IPS-18a (cell line): ENCODE results near the gene DPP4.

Experiments used
- H3K27ac ChIP-seq: one replicate; pipeline ENCODE4 v1.5.1; 2013; ENCODE audit warnings: low read length
- H3K27me3 ChIP-seq: one replicate; pipeline ENCODE4 v1.6.1; 2013; ENCODE audit warnings: mild to moderate bottlenecking, low read length; ENCODE audit not compliant: control insufficient read depth, insufficient read depth
- H3K36me3 ChIP-seq: one replicate; pipeline ENCODE4 v1.6.1; 2013; ENCODE audit warnings: low read depth, low read length; ENCODE audit not compliant: control insufficient read depth
- H3K4me1 ChIP-seq: one replicate; pipeline ENCODE4 v1.6.1; 2013; ENCODE audit warnings: low read depth, low read length; ENCODE audit not compliant: control insufficient read depth
- H3K4me3 ChIP-seq: one replicate; pipeline ENCODE4 v1.5.1; 2013; ENCODE audit warnings: low read length
- H3K9ac ChIP-seq: one replicate; pipeline ENCODE4 v1.6.1; 2013; ENCODE audit warnings: mild to moderate bottlenecking, low read length, moderate library complexity
- H3K9me3 ChIP-seq: one replicate; pipeline ENCODE4 v1.6.1; 2013; ENCODE audit warnings: low read depth, low read length; ENCODE audit not compliant: control insufficient read depth

The DPP4 gene

DNA sequence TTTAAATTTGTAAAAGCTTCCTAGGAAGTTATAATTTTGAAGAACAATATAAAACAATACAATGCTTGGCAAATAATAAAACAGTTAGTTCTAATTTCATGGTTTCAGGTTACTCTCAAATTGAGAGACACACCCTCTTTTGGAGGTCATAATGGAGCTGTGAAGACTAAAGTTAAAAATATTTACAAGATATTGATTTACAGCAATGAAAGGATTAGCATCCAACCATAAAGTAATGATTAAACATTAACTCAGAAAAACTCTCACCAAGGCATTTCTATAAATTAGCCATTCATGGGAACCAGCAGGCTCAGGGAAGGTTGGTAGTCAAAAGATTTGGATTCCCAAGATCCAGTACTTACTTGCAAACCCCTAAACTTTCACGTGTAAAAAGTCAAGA is 6.4 kb downstream of the DPP4 start:
- Histone ChIP-seq H3K27me3 (peaks cover 8% of the 10 kb centered on the region), H3K36me3 (no peaks in the 10 kb centered on the region), H3K4me3 (no peak overlapping the region), H3K9ac (no peak overlapping the region), H3K9me3 (no peaks in the 10 kb centered on the region), H3K27ac (no peak overlapping the region), H3K4me1 (no peaks in the 10 kb centered on the region)

DNA sequence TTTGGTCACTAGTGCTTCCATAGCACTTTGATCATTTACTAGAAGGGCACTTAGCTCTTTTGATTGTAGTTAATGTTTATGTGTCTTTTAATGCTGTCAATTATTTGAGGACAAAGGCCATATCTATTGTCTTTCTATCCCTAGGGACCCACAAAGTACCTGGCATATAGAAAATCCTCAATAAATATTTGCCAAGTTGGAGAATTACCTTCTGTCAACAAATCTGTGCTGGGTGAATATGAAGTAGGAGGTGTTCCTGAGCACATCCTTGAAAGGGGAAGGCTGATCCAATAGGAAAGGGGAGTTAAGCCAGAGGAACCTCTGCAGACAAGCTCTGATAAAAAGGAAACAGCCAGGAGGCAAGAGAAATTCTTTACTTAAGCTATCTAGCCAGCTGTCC is 8.2 kb downstream of the DPP4 start:
- Histone ChIP-seq H3K36me3 (no peaks in the 10 kb centered on the region), H3K9ac (no peak overlapping the region), H3K4me1 (no peaks in the 10 kb centered on the region), H3K4me3 (no peak overlapping the region), H3K27me3 (no peaks in the 10 kb centered on the region), H3K27ac (no peak overlapping the region), H3K9me3 (no peaks in the 10 kb centered on the region)

DNA sequence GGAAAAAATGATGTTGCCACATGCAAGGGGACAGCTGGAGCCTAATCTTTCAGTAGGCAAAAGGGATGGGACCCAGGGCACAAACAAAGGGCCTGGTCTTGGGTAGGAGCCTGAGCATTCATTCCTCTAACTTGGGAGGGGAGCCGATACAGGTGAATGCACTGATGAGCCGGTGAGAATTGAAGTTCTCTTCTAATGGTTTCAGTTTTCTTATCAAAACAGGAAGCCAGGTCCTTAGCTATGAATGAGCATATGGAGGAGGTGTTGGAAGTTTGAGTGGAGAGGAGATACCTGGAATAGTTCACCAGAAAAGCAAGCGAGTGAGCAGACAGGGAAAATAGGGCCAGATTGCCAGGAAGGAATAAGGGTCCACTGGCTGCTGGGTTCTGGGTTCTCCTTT is 10.1 kb downstream of the DPP4 start:
- Histone ChIP-seq H3K4me3 (no peak overlapping the region), H3K36me3 (no peaks in the 10 kb centered on the region), H3K9me3 (no peaks in the 10 kb centered on the region), H3K27ac (no peak overlapping the region), H3K9ac (no peak overlapping the region), H3K4me1 (peaks cover 7% of the 10 kb centered on the region), H3K27me3 (no peaks in the 10 kb centered on the region)

DNA sequence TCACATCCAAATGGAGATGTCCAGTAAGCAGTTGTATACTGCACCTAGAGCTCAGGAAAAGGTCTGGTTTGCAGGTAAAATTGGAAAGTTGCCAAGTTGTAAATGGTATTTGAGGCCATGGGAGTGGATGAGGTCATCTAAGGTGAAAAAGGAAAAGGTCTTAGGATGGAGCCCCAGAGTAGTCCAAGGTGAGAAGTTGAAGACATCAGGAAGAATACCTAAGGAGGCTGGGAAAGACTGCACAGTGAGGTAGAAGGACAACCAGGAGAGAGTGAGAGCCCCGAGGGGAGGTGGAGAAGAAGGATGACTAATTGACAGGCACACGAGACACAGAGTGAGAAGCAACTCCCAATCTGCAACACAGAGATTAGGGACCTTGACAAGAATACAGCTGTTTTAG is 10.7 kb downstream of the DPP4 start:
- Histone ChIP-seq H3K9ac (no peak overlapping the region), H3K36me3 (no peaks in the 10 kb centered on the region), H3K27ac (no peak overlapping the region), H3K4me3 (no peak overlapping the region), H3K9me3 (no peaks in the 10 kb centered on the region), H3K4me1 (peaks cover 13% of the 10 kb centered on the region), H3K27me3 (no peaks in the 10 kb centered on the region)

DNA sequence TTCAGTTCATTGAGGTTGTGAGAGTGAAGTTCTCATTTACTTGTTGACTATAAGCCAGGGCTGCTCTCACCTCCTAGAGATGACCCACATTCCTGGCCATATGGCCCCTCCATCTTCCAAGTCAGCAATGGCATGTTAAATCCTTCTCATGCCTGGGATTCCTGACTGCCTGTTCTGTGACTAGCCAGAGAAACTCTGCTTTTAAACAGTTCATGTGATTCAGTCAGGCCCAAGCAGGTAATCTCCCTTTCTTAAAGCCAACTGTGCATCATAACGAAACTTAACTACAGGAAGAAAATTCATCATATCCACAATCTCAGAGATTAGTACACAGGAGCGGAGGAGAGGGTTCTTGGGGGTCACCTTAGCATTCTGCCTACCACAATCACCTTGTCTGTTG is 11.5 kb downstream of the DPP4 start:
- no peaks in the 10 kb centered on the region for H3K36me3 ChIP-seq
- no peak overlapping the region for H3K9ac ChIP-seq
- H3K27me3 ChIP-seq: no peaks in the 10 kb centered on the region
- H3K4me3 ChIP-seq: no peak overlapping the region
- no peak overlapping the region for H3K27ac ChIP-seq
- peaks cover 13% of the 10 kb centered on the region for H3K4me1 ChIP-seq
- no peaks in the 10 kb centered on the region for H3K9me3 ChIP-seq

DNA sequence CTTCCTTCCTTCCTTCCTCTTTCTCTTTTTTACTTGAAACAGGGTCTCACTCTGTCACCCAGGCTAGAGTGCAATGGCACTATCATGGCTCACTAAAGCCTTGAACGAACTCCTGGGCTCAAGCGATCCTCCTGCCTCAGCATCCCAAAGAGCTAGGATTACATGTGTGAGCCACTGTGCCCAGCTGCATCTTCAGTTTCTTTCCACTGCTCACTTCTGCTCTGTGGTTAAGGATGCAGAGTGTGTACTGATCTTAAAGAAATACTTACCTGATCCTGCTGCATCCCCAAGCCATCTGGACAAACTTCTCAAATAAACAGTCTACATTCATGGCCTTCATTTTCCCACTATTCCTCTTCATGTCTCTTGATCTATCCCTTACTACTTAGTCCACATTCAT is 13.0 kb downstream of the DPP4 start:
- Histone ChIP-seq H3K36me3 (no peaks in the 10 kb centered on the region), H3K4me1 (peaks cover 13% of the 10 kb centered on the region), H3K4me3 (no peak overlapping the region), H3K27me3 (no peaks in the 10 kb centered on the region), H3K9ac (no peak overlapping the region), H3K9me3 (no peaks in the 10 kb centered on the region), H3K27ac (no peak overlapping the region)

DNA sequence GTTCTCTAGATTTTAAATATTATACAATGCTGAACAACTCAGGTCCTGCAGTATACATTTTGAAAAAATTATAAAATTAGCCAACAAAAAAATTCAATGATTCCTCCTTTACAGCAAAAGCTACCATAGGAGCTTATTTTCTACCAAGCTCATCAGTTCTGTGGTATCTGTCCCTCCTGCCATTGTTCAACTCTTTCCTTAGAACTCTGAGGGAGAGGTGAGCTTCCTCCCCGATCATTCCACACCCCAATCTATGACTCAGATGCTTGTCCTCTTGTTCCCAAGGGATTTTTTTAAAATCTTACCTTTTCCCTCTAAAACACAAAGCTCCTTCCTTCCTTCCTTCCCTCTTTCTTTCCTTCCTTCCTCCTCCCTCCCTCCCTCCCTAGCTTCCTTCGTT is 13.5 kb downstream of the DPP4 start:
- Histone ChIP-seq H3K4me1 (peaks cover 13% of the 10 kb centered on the region), H3K9me3 (no peaks in the 10 kb centered on the region), H3K27me3 (no peaks in the 10 kb centered on the region), H3K27ac (no peak overlapping the region), H3K36me3 (no peaks in the 10 kb centered on the region), H3K9ac (no peak overlapping the region), H3K4me3 (no peak overlapping the region)

DNA sequence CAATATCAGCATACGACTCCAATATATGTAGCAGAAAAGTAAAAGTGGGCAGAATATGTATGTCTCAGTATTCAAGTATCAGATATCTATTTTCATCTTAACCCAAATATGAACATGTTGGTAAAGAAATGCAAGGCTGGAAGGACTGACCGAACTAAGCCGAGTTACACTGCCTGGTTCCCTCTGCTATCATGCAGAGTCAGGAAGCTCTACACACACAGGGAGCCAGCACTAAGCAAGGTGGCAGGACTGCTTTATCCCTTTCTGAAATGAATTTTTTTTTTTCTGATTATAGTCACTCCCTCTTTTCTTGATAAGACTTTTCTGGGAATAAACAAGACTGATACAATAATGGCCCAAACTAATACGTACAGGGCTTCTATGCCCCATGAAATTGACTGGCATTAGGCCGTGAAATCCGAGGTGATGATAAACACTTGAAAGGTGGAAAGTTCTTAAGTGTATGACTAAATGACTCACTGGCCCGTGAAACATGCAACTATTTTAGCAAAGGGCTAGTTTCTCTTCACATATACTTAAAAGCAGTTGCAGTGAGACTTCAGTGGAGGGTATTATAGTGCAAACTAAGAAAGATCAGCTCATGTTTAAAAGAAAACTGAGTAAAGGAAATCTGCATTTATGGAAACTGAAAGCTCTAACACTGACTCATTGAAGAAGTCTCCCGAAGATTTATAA is 14.9 kb downstream of the DPP4 start:
- H3K4me3 ChIP-seq: no peak overlapping the region
- H3K4me1 ChIP-seq: peaks cover 13% of the 10 kb centered on the region
- H3K9ac ChIP-seq: no peak overlapping the region
- H3K9me3 ChIP-seq: no peaks in the 10 kb centered on the region
- no peaks in the 10 kb centered on the region for H3K27me3 ChIP-seq
- H3K27ac ChIP-seq: no peak overlapping the region
- H3K36me3 ChIP-seq: no peaks in the 10 kb centered on the region

DNA sequence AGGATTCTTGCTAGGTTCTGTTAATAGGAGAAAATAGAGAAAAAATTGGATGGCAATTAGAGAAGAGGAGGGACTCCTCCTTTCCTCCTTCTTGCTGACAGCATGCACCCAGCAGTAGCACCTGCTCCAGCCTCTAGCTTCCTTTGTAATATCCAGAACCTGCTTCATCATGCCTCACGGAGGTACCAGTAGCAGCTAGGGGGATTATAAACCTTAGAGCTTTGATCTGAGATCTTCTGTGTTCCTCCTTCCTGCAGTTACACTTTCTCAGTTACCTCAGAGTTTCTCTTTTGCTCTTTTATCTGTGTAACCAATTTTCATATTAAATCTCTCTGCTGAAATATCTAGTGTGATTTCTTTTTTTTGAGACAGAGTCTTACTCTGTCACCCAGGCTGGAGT is 16.6 kb downstream of the DPP4 start:
- Histone ChIP-seq H3K4me1 (peaks cover 13% of the 10 kb centered on the region), H3K27ac (no peak overlapping the region)

DNA sequence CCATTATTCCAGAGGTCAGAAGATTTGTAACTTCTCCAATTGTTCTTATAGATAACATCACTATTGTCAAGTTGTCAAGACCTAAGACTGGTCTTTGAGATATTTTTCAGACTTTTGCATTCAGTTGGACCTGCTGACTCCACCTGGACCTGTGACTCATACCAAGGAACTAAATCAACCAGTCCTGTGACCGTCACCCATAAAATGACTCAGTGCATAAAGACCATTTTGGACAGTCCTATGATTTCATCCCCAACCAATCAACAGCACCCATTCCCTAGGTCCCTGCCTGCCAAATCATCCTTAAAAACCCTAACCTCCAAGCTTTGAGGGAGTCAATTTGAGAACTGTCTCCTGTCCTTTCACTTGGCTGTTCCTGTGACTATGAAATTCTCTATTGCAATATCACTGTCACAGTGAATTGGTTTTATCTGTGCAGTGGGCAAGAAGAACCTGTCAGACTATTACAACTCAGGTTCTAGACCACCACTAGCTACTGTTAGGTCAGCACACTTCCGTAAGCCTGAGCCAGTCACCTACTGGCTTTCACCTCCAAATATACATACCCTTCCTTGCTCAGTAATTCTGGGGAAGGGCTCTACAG is 17.1 kb downstream of the DPP4 start:
- Histone ChIP-seq H3K9me3 (no peaks in the 10 kb centered on the region), H3K27me3 (no peaks in the 10 kb centered on the region), H3K4me1 (peaks cover 13% of the 10 kb centered on the region), H3K4me3 (no peak overlapping the region), H3K27ac (no peak overlapping the region), H3K36me3 (no peaks in the 10 kb centered on the region), H3K9ac (no peak overlapping the region)

More for the DNA sequence above, 16.6 kb downstream of the DPP4 start:
- Histone ChIP-seq H3K36me3 (no peaks in the 10 kb centered on the region), H3K4me3 (no peak overlapping the region), H3K27me3 (no peaks in the 10 kb centered on the region), H3K9ac (no peak overlapping the region), H3K9me3 (no peaks in the 10 kb centered on the region)

DNA sequence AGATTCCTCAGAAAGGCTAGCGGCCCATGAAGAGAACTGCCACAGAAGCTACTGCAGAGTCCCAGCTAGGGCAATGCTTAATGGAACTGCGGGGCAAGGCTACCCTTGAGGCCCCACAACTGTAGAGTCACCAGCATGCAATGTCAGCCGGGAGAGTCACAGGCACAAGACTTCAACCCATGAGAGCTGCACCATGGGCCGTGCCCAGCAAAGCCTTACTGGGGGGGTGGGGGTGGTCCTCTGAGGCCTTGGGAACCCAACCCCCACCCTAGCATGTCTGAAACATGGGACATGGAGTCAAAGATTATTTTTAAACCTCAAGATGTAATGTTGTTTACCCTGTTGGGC is 20.2 kb downstream of the DPP4 start:
- H3K36me3 ChIP-seq: no peaks in the 10 kb centered on the region
- peaks cover 5% of the 10 kb centered on the region for H3K4me1 ChIP-seq
- no peak overlapping the region for H3K9ac ChIP-seq
- no peaks in the 10 kb centered on the region for H3K27me3 ChIP-seq
- no peak overlapping the region for H3K27ac ChIP-seq
- H3K4me3 ChIP-seq: no peak overlapping the region
- H3K9me3 ChIP-seq: no peaks in the 10 kb centered on the region

DNA sequence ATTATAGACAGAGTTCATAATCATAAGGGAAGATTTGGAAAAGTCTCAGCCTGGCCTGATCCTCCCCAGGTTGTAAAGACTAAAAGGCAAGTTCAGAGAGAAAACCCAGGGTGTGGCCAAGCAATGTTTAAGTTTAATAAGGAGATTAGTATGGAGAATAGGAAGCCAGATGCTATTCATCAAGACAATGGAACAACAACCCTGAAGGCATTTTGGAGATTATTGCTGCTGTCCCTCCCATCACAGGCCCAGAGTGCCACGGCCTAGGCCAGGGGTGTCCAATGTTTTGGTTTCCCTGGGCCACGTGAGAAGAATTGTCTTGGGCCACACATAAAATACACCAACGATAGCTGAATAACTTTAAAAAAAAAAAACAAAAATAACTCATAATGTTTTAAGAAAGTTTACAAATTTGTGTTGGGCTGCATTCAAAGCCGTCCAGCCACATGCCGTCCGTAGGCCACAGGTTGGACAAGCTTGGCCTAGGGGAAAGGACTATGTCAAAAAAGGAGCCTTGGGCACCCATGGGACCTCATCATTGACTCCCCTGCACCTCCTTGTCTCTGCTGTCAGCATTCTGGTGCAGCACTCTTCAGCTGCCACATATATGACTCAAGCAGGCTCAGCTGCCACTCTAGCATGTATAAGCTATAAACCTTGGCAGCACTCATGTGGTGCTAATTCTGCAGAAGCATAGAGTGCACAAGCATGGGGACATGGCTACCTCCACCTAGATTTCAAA is 20.8 kb downstream of the DPP4 start:
- no peaks in the 10 kb centered on the region for H3K9me3 ChIP-seq
- no peak overlapping the region for H3K4me3 ChIP-seq
- no peak overlapping the region for H3K9ac ChIP-seq
- no peak overlapping the region for H3K27ac ChIP-seq
- no peaks in the 10 kb centered on the region for H3K4me1 ChIP-seq
- no peaks in the 10 kb centered on the region for H3K36me3 ChIP-seq
- H3K27me3 ChIP-seq: no peaks in the 10 kb centered on the region
